Ovary (tissue), 9 donors: Measurements from ENCODE around the gene RAB7A. TPM values are rescaled to one million over a fixed set of nuclear protein-coding genes. Genes with fewer than 3 reads are reported as not detected.
A peak's percentile ranks its signal among the peaks of the same experiment; 100 is the strongest.

ENCODE experiments used
- DNase-seq, 5 donors: peaks; one replicate each; pipeline ENCODE4 v3.0.0-alpha.2; 2019 to 2020
- H3K27ac ChIP-seq, 2 donors: fragments of 200-600 bp; one replicate each; pipeline versions ENCODE4 v1.5.1 to v1.8.0; 2019 to 2022
- H3K27me3 ChIP-seq: fragments of 200-600 bp; one replicate; pipeline ENCODE4 v1.8.0; 2022
- H3K36me3 ChIP-seq: fragments of 200-600 bp; sonication (generic); one replicate; pipeline ENCODE4 v1.5.1; 2019
- H3K4me1 ChIP-seq: one replicate; pipeline ENCODE4 v1.8.1; 2013; ENCODE audit warnings: mild to moderate bottlenecking, moderate library complexity; ENCODE audit not compliant: insufficient read depth
- H3K4me3 ChIP-seq: fragments of 200-600 bp; sonication (generic); one replicate; pipeline ENCODE4 v1.5.1; 2017
- H3K9me3 ChIP-seq, 2 donors: fragments of 200-600 bp in 1 of 2; sonication (generic) in 1 of 2; one replicate each; pipeline versions ENCODE4 v1.5.1 to v1.8.1; 2013 to 2019; ENCODE audit warnings: mild to moderate bottlenecking in 1 of 2, moderate library complexity in 1 of 2
- CTCF ChIP-seq, 3 donors: fragments of 450-650 bp in 2 of 3; fragments of 200-600 bp in 1 of 3; IDR thresholded peaks; one replicate each; pipeline versions ENCODE4 v1.5.1 to v1.8.0; 2016 to 2022; ENCODE audit warnings: antibody characterized with exemption in 3 of 3, mild to moderate bottlenecking in 1 of 3
- EP300 ChIP-seq: sonication (generic); formaldehyde crosslinking; IDR thresholded peaks from one replicate; pipeline ENCODE4 v1.6.1; 2017; ENCODE audit warnings: antibody characterized with exemption
- POLR2A ChIP-seq: fragments of 450-650 bp; IDR thresholded peaks from one replicate; pipeline ENCODE4 v1.6.1; 2017; ENCODE audit warnings: antibody characterized with exemption, mild to moderate bottlenecking, moderate library complexity
- WGBS, 3 donors: extraction: QIAGEN DNeasy Blood & Tissue Kit in 1 of 3; methylation state at CpG; one replicate each; pipeline versions ENCODE4 v1.1.5 to v1.1.7; 2013 to 2017; 5-methylcytosine and 5-hydroxymethylcytosine counted together
- intact Hi-C, 4 donors: fragments of 100-400 bp; cut with DNase I; formaldehyde crosslinking; loops; one replicate each; pipeline versions ENCODE4 v1.11.0 to v1.15.1; 2022 to 2023
- polyA plus RNA-seq, 2 donors: library from polyadenylated mRNA; stranded (reverse); fragments of 200-250 nt in 1 of 2; fragments of 350-450 nt in 1 of 2; fragmentation: Illumina TruSeq in 1 of 2; extraction: RNeasy Lipid Tissue Mini Kit (QIAGEN cat#74804) in 1 of 2; gene quantifications; one replicate each; pipeline ENCODE4 v1.2.3, GENCODE V29; 2013 to 2014
- total RNA-seq, 7 donors: library from RNA; depleted of rRNA in 2 of 7; stranded (reverse); fragments of >200 nt in 2 of 7; fragmentation: NEBNext Ultra II Directional in 3 of 7; extraction: Animal tissue kit (Norgen Biotek cat#: 25700) in 3 of 7; gene quantifications; one replicate each; pipeline versions ENCODE4 v1.1.0 to v1.2.4, GENCODE V29; 2016 to 2023
- donor health status: DM: no; HTN: no; CAD: no; lungs with moderate emphysema.
- donor health status: DM: no; HTN: no; CAD: no.
- donor health status: Bipolar disorder and iron deficiency.
- donor health status: DM: yes; HTN: yes; CAD: no.
- donor health status: DM: no; HTN: no; CAD: no.
- donor health status: DM: yes; HTN: yes; CAD: no.

The RAB7A gene
- total and polyA plus RNA-seq, 9 donors, result 70.1 to 320 (median 213) TPM

- H3K36me3 ChIP-seq, result no peaks in the 10 kb centered on the region
- H3K4me1 ChIP-seq, result peaks cover 3% of the 10 kb centered on the region
- H3K9me3 ChIP-seq, result no peaks in the 10 kb centered on the region
- intact Hi-C loops, result loop anchor here (2.0 to 10.0 kb wide), 5 partner anchors 46 to 193 kb away; partner anchors contain the start of genes ACAD9 (in 1 of the 4) and RAB7A (in 1 of the 4)
- H3K27me3 ChIP-seq, result no peaks in the 10 kb centered on the region
- WGBS, 3 donors, result 30 to 39% (median 33%) methylated on average over 9 of the region's 9 CpGs
- no peak for DNase-seq
- peak overlapping the region; percentile 76 for H3K4me3 ChIP-seq
- TF ChIP-seq CTCF (IDR thresholded peaks at IDR 0.05), result no peak
- TF ChIP-seq EP300, result no peak
- no peak for TF ChIP-seq POLR2A
- H3K27ac ChIP-seq, result peak overlapping the region; percentile 87 to 93
Observed at GRCh38 chr3:128681369-128681829, 44.6 kb upstream of the RAB7A start.

GRCh38 chr3:128683957-128684356, 42.0 kb upstream of the RAB7A start:
- Histone ChIP-seq H3K4me1 (peaks cover 3% of the 10 kb centered on the region), H3K36me3 (no peaks in the 10 kb centered on the region), H3K27ac (no peak overlapping the region), H3K27me3 (no peaks in the 10 kb centered on the region), H3K4me3 (no peak overlapping the region), H3K9me3 (no peaks in the 10 kb centered on the region)
- no peak for DNase-seq
- TF ChIP-seq EP300 (no peak), POLR2A (no peak), CTCF (IDR thresholded peaks at IDR 0.05) (no peak)
- 65 to 73% (median 73%) methylated on average over 3 of the region's 3 CpGs for WGBS, 3 donors
- intact Hi-C loops, result loop anchor here in 3 of 4 donors (5.0 to 10.0 kb wide), 4 partner anchors 43 to 191 kb away; partner anchors contain the start of genes ACAD9 (in 1 of the 3) and RAB7A (in 1 of the 3)

- H3K27me3 ChIP-seq, result no peaks in the 10 kb centered on the region
- no peak overlapping the region for H3K27ac ChIP-seq
- DNase-seq, result no peak
- 89 to 91% (median 90%) methylated on average over 11 of the region's 11 CpGs for WGBS, 3 donors
- peaks cover 3% of the 10 kb centered on the region for H3K4me1 ChIP-seq
- H3K4me3 ChIP-seq, result no peak overlapping the region
- no peaks in the 10 kb centered on the region for H3K36me3 ChIP-seq
- intact Hi-C loops, result loop anchor here in 3 of 4 donors (5.0 to 10.0 kb wide), 4 partner anchors 42 to 190 kb away; partner anchors contain the start of genes ACAD9 (in 1 of the 3) and RAB7A (in 1 of the 3)
- no peaks in the 10 kb centered on the region for H3K9me3 ChIP-seq
- no peak for TF ChIP-seq EP300
- TF ChIP-seq CTCF (IDR thresholded peaks at IDR 0.05), result no peak
Observed at GRCh38 chr3:128684986-128685726, 40.8 kb upstream of the RAB7A start.

GRCh38 chr3:128686465-128686864, 39.5 kb upstream of the RAB7A start:
- peaks cover under 1% of the 10 kb centered on the region for H3K4me1 ChIP-seq
- 88 to 93% (median 91%) methylated on average over 8 of the region's 8 CpGs for WGBS, 3 donors
- H3K9me3 ChIP-seq, result no peaks in the 10 kb centered on the region
- TF ChIP-seq EP300 (no peak), CTCF (IDR thresholded peaks at IDR 0.05) (no peak), POLR2A (no peak)
- DNase-seq, result no peak
- no peaks in the 10 kb centered on the region for H3K36me3 ChIP-seq
- H3K27ac ChIP-seq, result no peak overlapping the region
- H3K4me3 ChIP-seq, result no peak overlapping the region
- intact Hi-C loops, result loop anchor here in 2 of 4 donors (10.0 kb wide), 2 partner anchors 98 to 188 kb away; partner anchors contain the start of gene ACAD9 (in 1 of the 2)
- no peaks in the 10 kb centered on the region for H3K27me3 ChIP-seq
